Mammary epithelial cell (primary cell): Measurements from ENCODE around the gene RAB11FIP4.

Source experiments
- EZH2 ChIP-seq: IDR thresholded peaks from 2 replicates; pipeline ENCODE4 v1.6.1; 2012; ENCODE audit warnings: low read length, inconsistent platforms, borderline replicate concordance
- TF ChIP-seq, protein P1 (sequence below), 2 donors: IDR thresholded peaks in 1 of 2; conservative IDR thresholded peaks in 1 of 2; 2 replicates each; pipeline ENCODE4 v1.5.1; 2011 to 2012; ENCODE audit warnings: inconsistent platforms in 2 of 2, low read length in 2 of 2, mild to moderate bottlenecking in 2 of 2, control low read depth in 1 of 2, low read depth in 1 of 2; ENCODE audit not compliant: insufficient read depth in 1 of 2; ENCODE audit errors: extremely low read depth in 1 of 2

DNA sequence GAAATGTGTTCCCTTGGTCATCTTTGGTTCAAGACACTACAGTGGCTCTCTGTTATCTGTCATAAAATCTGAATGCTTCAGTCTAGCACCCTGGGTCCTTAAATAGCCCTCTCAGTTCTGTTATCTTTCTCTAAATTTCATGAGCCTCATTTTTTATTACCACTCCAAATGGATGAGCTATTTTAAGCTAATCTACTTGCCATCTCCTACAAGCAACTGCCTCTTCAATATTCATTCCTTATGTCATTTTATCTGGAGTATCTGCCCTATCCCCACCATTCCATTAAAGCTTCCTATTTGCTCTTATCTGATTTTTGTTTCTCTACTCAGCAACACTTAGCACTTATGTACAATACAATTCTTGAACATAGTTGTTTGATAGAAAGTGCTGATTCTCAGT, 42.0 kb upstream of the RAB11FIP4 start:
- TF ChIP-seq, protein P1, sequence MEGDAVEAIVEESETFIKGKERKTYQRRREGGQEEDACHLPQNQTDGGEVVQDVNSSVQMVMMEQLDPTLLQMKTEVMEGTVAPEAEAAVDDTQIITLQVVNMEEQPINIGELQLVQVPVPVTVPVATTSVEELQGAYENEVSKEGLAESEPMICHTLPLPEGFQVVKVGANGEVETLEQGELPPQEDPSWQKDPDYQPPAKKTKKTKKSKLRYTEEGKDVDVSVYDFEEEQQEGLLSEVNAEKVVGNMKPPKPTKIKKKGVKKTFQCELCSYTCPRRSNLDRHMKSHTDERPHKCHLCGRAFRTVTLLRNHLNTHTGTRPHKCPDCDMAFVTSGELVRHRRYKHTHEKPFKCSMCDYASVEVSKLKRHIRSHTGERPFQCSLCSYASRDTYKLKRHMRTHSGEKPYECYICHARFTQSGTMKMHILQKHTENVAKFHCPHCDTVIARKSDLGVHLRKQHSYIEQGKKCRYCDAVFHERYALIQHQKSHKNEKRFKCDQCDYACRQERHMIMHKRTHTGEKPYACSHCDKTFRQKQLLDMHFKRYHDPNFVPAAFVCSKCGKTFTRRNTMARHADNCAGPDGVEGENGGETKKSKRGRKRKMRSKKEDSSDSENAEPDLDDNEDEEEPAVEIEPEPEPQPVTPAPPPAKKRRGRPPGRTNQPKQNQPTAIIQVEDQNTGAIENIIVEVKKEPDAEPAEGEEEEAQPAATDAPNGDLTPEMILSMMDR (conservative IDR thresholded peaks at IDR 0.05 in 1 of 2, IDR thresholded peaks at IDR 0.05 in 1 of 2; ENCODE audit: extremely low read depth in 1 of 2, insufficient read depth in 1 of 2, low read depth in 1 of 2, low read length in 2 of 2): no peak
- TF ChIP-seq EZH2: no peak
